Spleen (tissue), 7 donors: Measurements from ENCODE around the gene ASTN1.

Source experiments
- CTCF ChIP-seq, 11 experiments: fragments of 200-600 bp in 7 of 11; fragments of 450-650 bp in 4 of 11; sonication (generic) in 4 of 11; IDR thresholded peaks in 8 of 11; conservative IDR thresholded peaks in 3 of 11; 1 replicate in 7 of 11; 2 replicates in 4 of 11; pipeline versions ENCODE4 v1.4.0 to v1.8.0; 2016 to 2021; ENCODE audit warnings: antibody characterized with exemption in 11 of 11, inconsistent platforms in 4 of 11, mild to moderate bottlenecking in 1 of 11
- POLR2A ChIP-seq, 3 donors: fragments of 450-650 bp; IDR thresholded peaks; one replicate each; pipeline ENCODE4 v1.5.1; 2017; ENCODE audit warnings: antibody characterized with exemption in 3 of 3, mild to moderate bottlenecking in 1 of 3
- POLR2AphosphoS5 ChIP-seq, 3 donors: sonication (generic); formaldehyde crosslinking; IDR thresholded peaks; one replicate each; pipeline ENCODE4 v1.5.1; 2017; ENCODE audit warnings: antibody characterized with exemption in 3 of 3
- donor health status: DM: no; HTN: no; CAD: no; lungs with moderate emphysema.
- donor health status: DM: no; HTN: no; CAD: no.
- donor health status: DM: no; HTN: no; CAD: no.

- TF ChIP-seq POLR2A (IDR thresholded peaks at IDR 0.05) (no peak), POLR2AphosphoS5 (IDR thresholded peaks at IDR 0.05) (no peak), CTCF (IDR thresholded peaks at IDR 0.05 in 8 of 11, conservative IDR thresholded peaks at IDR 0.05 in 3 of 11) (no peak)
These were observed at the start of gene ASTN1 for GRCh38 chr1:177164380-177165068.
